ENCODE results near the gene KNDC1. TPM values are rescaled to one million over a fixed set of nuclear protein-coding genes. Genes with fewer than 3 reads are reported as not detected.

Gene KNDC1
- total RNA-seq, 4 donors from 2014 or later: 0.19 to 0.59 (median 0.39) TPM

- WGBS, 2 donors: 85 to 86% methylated on average over 33 of the region's 33 CpGs
- intact Hi-C loops (cut with DNase I; ENCODE audit: low total_unique reads): no loop called here
These were observed 20.4 kb downstream of the KNDC1 start for GRCh38 chr10:133180192-133180964.

GRCh38 chr10:133180965-133181639 is 21.1 kb downstream of the KNDC1 start:
- intact Hi-C loops (cut with DNase I; ENCODE audit: low total_unique reads): no loop called here
- H3K4me3 ChIP-seq (ENCODE audit: low read depth, poor library complexity, severe bottlenecking): no peak overlapping the region
- TF ChIP-seq POLR2A (IDR thresholded peaks at IDR 0.05): no peak
- TF ChIP-seq, protein P1, sequence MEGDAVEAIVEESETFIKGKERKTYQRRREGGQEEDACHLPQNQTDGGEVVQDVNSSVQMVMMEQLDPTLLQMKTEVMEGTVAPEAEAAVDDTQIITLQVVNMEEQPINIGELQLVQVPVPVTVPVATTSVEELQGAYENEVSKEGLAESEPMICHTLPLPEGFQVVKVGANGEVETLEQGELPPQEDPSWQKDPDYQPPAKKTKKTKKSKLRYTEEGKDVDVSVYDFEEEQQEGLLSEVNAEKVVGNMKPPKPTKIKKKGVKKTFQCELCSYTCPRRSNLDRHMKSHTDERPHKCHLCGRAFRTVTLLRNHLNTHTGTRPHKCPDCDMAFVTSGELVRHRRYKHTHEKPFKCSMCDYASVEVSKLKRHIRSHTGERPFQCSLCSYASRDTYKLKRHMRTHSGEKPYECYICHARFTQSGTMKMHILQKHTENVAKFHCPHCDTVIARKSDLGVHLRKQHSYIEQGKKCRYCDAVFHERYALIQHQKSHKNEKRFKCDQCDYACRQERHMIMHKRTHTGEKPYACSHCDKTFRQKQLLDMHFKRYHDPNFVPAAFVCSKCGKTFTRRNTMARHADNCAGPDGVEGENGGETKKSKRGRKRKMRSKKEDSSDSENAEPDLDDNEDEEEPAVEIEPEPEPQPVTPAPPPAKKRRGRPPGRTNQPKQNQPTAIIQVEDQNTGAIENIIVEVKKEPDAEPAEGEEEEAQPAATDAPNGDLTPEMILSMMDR (IDR thresholded peaks at IDR 0.05): no peak
- 81 to 86% methylated on average over 16 to 18 of the region's 23 CpGs for WGBS, 2 donors
- DNase-seq (ENCODE audit: low spot score in 2 of 2): no peak

More at GRCh38 chr10:133180192-133180964, 20.4 kb downstream of the KNDC1 start:
- H3K4me3 ChIP-seq (ENCODE audit: low read depth, poor library complexity, severe bottlenecking): no peak overlapping the region
- TF ChIP-seq POLR2A (IDR thresholded peaks at IDR 0.05): no peak
- TF ChIP-seq, protein P1 (IDR thresholded peaks at IDR 0.05): no peak
- DNase-seq (ENCODE audit: low spot score in 2 of 2): no peak

DNA sequence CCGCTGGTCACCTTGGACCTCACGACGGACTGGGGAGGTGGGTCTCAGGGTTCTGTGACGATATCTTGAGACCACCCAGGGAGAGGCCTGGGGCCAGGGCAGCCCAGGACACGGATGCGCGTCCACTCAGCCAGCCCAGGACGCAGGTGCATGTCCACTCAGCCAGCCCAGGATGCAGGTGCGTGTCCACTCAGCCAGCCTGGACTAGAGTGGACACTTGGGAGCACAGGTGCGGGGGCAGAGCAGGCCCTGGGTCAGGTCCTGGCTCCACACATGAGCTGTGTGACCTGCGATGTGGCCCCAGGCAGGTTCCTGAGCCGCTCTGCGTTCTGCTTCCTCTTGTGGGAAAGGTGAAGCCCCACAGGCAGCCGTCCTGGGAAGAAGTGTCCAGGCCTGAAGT is 22.2 kb downstream of the KNDC1 start:
- TF ChIP-seq, protein P1 (IDR thresholded peaks at IDR 0.05): no peak
- TF ChIP-seq POLR2A (IDR thresholded peaks at IDR 0.05): no peak
- WGBS, 2 donors: 73 to 81% methylated on average over 10 to 11 of the region's 14 CpGs
- intact Hi-C loops (cut with DNase I; ENCODE audit: low total_unique reads): no loop called here
- no peak for DNase-seq (ENCODE audit: low spot score in 2 of 2)
- no peak overlapping the region for H3K4me3 ChIP-seq (ENCODE audit: low read depth, poor library complexity, severe bottlenecking)

DNA sequence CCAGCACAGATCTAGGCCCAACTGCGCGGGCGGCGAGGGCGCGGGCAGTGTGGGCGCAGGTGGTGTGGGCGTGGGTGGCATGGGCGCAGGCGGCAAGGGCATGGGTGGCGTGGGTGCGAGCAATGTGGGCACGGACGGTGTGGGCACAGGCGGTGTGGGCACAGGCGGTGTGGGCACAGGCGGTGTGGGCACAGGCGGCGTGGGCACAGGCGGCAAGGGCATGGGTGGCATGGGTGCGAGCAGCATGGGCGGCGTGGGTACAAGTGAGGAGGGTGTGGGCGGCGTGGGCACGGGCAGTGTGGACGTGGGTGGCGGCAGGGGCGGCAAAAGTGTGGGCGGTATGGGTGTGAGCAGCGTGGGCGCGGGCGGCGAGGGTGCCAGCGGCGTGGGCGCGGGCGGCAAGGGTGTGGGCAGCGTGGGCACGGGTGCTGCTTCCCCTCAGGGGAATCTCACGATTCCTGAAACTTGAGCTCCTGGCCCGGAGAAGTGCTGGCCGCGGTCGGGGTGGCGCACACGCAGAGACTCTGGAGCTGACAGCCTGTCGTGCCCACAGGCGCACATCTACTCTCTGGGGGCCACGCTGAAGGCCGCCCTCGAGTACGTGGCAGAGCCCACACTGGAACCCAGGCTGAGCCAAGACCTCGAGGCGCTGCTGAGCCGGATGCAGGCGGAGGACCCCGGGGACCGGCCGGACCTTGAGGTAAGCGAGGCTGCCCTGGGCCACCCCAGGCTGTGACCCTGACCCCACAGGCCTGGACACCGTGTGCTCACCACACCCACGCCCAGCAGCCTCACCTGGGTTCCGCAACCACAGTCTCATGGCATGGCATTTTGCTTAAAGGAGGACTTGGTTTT is 23.0 kb downstream of the KNDC1 start:
- TF ChIP-seq, protein P1 (IDR thresholded peaks at IDR 0.05): no peak
- no peak for TF ChIP-seq POLR2A (IDR thresholded peaks at IDR 0.05)
- 89 to 91% methylated on average over 58 to 66 of the region's 66 CpGs for WGBS, 2 donors
- intact Hi-C loops (cut with DNase I; ENCODE audit: low total_unique reads): no loop called here
- DNase-seq (ENCODE audit: low spot score in 2 of 2): no peak
- no peak overlapping the region for H3K4me3 ChIP-seq (ENCODE audit: low read depth, poor library complexity, severe bottlenecking)

GRCh38 chr10:133183646-133184378 is 23.8 kb downstream of the KNDC1 start:
- WGBS, 2 donors: 69 to 79% methylated on average over 17 to 21 of the region's 21 CpGs
- TF ChIP-seq, protein P1 (IDR thresholded peaks at IDR 0.05): no peak
- no peak for TF ChIP-seq POLR2A (IDR thresholded peaks at IDR 0.05)
- DNase-seq (ENCODE audit: low spot score in 2 of 2): no peak
- H3K4me3 ChIP-seq (ENCODE audit: low read depth, poor library complexity, severe bottlenecking): no peak overlapping the region
- intact Hi-C loops (cut with DNase I; ENCODE audit: low total_unique reads): no loop called here
